HL-60 (cell line): ENCODE measurements around the gene GSPT2.

ENCODE experiments used
- CTCF ChIP-seq: IDR thresholded peaks from one replicate; pipeline ENCODE4 v1.5.1; 2011; ENCODE audit warnings: low read length, control low read depth, inconsistent platforms; ENCODE audit not compliant: insufficient read depth
- POLR2AphosphoS5 ChIP-seq: IDR thresholded peaks from 2 replicates; pipeline ENCODE4 v1.6.1; 2012; ENCODE audit warnings: low read depth

DNA sequence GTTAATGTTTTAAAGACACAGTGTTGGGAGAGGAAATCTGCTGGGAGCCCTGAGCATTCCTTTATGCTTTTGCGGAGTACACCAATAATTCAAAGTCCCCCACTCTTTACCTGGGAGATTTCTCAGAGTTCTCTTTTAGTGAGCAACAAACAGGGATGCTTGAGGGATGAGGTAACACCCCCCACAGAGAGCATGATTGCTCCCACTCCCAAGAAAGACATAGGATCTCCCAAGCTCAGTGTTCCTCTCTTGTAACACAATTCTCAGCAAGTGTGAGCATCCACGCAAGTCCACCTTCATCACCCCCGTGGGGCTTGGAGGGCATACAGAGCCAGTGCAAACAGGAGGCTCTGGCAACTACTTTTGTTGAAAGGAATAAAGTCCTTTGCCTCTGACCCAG lies 36.1 kb downstream of the GSPT2 start:
- TF ChIP-seq CTCF (no peak), POLR2AphosphoS5 (no peak)
